GM21576 (cell line): ENCODE measurements around the gene CLOCK.

Experiments used
- ATAC-seq: cut with Tn5 transposase; IDR thresholded peaks from one replicate; pipeline ENCODE4 v1.9.1; 2021; ENCODE audit warnings: mild to moderate bottlenecking, moderate library complexity; ENCODE audit not compliant: unreplicated experiment

Gene CLOCK

DNA sequence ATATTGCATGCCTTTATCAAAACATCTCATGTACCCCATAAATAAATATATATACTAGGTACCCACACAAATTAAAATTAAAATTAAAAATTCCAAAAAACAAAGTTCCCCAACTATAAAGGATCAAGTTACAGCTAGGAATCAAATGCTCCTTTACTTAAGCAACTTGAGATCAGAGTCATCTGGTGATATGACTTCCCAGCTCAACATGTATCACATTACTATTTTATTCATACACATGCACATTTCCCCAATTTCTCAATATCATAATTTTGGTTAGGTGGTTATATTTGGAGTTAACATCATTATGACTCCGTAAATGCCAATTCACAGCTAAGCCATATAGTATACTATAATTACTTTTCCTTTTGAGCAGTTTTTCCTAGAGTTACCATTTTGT lies 60.9 kb downstream of the CLOCK start:
- no peak for ATAC-seq

DNA sequence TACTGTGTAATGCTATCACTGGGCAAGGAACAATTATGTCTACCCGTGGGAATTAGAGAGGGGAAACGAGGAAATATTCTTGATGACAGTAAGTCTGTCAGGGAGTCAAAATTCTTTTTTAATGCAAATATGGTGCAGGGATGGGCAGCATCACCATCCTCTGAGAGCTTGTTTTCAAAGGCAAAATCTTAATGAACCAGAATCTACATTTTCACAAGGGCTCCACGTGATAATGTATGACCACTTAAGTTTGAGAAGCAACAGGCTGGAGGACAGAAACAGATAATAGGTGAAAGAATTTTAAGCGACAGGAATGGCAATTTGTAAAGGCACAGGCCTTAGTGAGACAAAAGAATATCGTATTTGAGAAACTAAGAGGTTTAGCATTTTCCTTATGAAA lies 63.4 kb downstream of the CLOCK start:
- ATAC-seq: no peak

DNA sequence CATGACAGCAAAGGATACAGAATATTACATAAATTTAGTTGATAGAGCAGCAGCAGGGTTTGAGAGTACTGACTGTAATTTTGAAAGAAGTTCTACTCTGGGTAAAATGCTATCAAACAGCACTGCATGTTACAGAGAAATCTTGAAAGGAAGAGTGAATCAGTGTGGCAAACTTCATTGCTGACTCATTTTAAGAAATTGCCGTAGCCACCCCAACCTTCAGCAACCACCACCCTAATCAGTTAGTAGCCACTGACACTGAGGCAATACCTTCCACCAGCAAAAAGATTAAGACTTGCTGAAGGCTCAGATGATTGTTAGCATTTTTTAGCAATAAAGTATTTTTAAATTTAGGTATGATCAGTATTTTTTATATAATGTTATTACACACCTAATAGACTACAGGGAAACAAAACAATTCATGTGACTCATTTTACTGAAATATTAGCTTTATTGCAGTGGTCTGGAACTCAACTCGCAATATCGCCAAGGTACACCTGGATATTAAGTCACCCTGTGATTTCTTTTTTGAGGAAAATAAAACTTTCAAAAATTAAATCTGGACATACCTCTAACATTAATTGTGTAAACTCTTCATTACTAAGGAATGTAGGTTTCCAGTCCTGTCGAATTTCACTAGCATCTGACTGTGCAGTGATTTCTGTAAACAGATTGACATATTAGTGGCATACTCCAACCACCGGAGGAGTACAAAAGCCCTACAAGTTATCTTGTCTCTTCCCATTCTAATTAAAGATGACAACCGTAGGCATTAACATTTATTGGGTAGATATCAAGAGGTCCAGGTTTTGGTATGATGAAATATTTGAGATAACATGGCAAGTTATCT lies 71.1 kb downstream of the CLOCK start:
- ATAC-seq: no peak

DNA sequence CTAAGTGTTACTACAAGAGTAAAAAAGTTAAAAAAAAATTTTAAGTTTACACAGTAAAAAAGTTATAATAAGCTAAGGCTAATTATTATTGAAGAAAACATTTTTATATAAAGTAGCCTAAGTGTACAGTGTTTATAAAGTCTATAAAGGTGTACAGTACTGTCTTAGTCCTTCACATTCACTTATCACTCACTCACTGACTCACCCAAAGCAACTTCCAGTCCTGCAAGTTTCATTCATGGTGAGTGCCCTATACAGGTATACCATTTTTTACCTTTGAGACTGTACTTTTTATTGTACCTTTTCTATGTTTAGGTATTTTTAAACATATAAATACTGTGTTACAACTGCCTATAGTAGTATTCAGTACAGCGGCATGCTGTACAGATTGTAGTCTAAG lies 76.7 kb downstream of the CLOCK start:
- ATAC-seq: no peak

DNA sequence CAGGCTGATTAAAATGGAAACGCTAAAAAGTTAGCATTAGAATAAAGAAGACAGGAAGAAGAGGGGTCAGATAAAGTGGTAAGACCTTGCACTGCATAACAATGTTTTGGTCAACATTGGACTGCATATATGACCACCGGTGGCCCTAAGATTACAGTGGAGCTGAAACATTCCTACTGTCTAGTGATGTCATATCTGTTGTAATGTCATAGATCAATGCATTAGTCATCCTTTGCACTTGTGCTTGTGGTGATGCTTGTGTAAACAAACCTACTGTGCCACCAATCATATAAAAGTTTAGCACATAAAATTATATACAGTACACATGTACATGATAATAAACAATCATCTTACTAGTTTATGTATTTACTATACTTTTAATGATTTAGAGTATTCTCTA lies 78.0 kb downstream of the CLOCK start:
- ATAC-seq: no peak

DNA sequence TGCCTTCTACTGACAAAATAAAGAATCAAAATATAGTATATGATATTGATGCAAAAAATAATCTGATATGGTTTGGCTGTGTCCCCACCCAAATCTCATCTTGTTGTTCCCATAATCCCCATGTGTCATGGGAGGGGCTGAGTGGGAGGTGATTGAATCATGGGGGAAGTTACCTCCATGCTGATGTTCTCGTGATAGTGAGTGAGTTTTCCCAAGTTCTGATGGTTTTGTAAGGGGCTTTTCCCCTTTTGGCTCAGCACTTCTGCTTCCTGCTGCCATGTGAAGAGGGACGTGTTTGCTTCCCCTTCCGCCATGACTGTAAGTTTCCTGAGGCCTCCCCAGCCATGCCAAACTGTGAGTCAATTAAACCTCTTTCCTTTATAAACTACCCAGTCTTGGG lies 80.7 kb downstream of the CLOCK start:
- ATAC-seq: no peak

DNA sequence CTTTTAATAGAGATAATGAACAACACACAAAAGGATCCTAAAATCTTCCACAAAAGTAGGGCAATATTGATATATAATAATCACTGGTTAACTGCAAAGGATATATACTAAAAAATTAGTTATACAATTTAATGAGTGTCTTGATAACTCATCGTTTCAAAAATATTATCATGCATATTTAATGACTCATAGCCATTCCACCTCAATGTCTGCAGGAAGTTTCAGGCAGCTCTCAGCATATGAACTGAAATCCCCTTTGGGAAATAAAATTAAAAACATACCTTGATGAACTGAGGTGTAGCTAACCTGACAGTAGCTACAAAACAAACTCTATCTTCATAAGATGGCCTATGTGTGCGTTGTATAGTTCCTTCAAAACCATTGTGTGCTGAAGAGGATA lies 88.1 kb downstream of the CLOCK start:
- no peak for ATAC-seq

DNA sequence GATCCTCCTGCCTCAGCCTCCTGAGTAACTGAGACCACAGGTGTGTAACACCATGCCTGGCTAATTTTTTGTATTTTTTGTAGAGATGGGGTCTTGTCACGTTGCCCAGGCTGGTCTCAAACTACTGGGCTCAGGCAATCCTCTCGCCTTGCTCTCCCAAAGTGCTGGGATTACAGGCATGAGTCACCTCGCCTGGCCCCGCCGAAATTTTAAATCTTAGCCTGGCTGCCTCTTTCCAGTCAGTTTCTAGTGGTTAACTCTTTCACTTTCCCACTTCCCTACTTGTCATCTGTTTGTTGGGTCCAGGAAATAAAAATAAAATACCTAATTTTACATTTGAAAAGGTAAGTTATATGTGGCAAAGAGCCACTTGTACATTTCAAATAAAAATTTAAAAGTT lies 88.5 kb downstream of the CLOCK start:
- no peak for ATAC-seq

DNA sequence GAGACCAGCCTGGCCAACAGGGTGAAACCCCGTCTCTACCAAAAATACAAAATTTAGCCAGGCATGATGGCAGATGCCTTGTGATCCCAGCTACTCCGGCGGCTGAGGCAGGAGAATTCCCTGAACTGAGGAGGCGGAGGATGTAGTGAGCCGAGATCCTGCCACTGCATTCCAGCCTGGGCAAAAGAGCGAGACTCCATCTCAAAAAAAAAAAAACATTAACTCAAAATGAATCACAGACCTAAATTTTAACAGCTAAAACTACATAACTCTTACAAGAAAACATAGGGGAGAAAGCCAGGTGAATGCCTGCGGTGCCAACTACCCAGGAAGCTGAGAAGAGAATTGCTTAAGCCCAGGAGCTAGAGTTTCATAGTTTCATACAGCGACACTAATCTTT lies 96.1 kb downstream of the CLOCK start:
- ATAC-seq: no peak

DNA sequence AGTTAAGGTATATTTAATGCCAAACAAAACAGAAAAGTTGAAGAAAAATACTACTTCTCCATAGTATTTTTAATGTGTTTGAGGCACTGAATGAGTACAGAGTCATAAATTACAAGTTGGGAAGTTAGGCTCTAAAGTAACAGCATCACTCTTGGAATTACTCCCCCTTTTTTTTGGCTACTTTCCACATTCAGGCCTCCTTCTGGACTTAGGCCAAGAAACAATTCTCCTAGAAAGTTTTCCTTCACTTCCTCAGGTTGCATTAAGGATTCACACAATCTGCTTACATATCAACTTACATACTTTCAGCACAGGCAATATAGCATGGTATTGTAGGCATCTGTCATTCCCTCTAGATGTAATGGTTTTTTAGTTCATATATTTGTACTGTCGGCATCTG lies 98.9 kb downstream of the CLOCK start:
- no peak for ATAC-seq

DNA sequence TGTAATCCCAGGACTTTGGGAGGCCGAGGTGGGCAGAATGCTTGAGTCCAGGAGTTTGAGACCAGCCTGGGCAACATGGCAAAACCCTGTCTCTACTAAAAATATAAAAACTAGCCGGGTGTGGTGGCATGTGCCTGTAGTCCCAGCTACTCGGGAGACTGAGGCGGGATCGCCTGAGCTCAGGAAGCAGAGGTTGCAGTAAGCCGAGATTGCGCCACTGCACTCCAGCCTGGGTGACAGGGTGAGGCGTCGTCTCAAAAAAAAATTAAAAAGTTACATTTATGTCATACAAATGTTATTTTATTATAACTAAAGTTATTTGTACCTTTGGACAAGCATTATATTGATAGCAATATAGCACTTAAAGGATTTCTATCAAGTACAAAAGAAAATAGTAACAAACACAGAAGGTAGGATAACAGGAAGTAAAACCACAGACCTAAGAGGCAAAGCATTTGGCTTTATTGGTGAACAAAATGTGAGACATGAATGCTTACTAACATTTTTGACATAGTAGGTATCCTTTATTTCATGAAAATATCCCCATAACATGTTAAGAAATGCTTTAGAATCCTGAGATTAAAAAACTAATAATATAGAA lies 99.5 kb downstream of the CLOCK start:
- ATAC-seq: no peak

DNA sequence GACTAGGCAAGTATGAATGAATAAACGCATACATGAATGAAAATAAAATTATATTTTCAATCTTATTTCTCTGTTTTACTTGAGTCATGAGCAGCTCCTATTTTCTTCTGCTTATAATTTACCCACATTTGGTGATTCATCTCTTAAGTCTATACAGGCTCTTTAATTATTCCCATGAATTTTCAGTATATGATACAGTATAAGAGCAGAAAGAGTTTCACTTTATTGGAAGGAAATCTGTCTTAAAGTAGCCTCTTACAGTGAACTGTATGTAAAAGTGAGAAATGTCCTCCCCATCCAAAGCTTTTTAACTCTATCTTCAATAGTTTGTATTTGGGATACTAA lies 100.2 kb downstream of the CLOCK start:
- ATAC-seq: no peak

DNA sequence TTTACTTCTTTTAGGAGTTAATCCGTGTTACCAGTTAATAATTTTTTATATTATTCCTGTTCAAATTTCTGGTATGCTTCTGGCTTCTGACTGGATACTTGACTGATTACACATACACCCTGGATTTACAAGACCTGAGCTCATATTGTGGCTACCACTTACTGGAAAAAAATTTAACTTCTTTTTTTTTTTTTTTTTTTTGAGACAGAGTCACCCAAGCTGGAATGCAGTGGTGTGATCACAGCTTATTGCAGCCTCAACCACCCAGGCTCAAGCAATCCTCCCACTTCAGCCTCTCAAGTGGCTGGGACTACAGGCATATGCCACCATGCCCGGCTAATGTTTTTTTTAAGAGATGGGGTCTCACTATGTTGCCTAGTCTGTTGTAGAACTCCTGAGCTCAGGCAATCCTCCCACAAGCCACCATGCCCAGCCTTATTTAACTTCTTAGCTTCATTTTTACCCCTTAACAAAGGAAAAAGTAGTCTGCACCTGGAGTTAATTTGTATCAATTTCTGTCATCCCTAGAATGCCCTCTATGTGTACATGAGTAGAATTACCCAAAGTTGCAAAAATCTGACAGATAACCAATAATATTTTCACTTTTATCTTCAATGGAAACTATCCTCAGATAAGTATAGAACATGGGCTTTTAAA lies 100.7 kb downstream of the CLOCK start:
- ATAC-seq: no peak

DNA sequence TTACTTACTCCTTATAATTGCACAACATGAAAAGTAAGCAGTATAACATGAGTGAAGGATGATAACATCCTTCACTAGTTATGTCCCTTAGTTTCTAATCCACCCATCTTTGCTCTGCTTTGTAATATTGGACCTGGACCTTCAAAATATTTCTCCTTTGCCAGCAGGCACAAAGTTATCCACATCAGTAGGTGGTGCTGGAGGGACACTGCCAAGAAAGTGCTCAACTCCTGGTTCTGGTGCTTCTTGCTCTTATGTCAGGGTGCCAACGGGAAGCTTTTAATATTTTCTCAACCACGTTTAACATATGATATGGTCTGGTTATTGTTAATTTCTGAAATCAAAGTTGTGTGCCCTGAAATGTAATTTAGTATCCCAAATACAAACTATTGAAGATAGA lies 101.9 kb downstream of the CLOCK start:
- ATAC-seq: no peak

DNA sequence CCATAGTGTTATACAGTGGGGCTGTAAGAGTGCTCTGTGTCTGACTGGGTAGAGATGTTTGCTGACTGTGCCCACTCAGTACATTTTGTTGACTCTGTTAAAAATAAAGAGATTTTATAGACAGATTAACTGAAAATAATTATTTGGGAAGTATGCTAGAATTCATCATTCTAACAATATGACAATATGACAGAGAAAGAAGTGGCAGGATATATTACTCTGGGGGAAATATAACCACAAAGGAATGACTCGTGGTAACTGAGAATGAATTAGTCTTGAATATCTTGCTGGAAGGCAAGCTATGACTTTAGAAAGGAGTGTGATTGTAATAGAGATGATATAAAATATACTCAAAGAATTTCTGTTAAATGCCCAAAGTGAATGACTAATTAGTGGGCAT lies 104.2 kb downstream of the CLOCK start:
- ATAC-seq: no peak

DNA sequence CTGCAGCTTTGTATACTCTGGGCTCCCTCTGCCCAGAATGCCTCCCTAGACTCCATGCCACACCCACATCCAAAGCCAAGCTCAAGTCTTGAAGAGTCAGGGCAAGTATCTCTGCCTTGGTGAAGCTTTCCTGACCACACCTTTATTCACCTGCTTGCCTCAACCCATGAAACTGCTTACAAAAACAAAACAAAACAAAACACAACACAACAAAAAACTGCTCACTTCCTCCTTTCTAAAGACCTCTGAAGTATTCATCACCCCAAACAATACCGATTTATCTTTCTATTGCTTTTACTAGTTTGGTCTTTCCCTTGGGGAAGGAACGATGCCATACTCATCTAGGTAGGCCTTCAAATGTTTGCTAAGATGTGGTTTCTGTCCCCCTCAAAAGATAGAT lies 105.9 kb downstream of the CLOCK start:
- no peak for ATAC-seq

DNA sequence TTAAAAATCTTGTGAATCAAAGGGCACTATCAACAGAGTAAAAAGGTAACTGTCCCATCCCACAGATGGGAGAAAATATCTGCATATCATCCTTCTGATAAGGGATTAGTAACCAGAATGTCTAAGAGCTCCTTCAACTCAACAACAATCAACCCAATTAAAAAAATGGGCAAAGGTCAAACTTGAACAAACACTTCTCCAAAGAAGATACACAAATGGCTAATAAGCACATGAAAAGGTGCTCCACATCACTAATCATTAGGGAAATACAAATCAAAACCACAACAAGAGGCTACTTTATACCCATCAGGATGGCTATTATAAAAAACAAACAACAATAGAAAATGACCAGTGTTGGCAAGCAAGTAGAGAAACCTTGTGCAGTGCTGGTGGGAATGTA lies 107.7 kb downstream of the CLOCK start:
- no peak for ATAC-seq

DNA sequence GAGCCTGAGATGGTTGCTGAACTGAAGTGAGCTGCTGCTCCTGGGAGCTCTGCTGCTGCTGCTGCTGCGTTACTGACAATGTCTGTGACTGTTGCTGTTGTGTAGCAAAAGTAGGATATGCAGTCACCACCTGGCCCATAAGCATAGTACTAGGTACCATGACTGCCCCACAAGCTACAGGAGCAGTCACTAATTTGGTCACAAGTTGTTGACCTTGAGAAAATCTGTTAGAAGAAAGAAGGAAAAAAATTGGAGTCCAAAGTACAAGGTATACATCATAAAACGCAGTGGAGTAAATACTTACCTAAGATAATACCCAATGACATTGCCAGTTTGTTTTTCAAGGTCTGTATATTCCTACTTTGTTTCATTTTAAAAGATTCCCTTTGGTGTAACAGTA lies 108.4 kb downstream of the CLOCK start:
- ATAC-seq: no peak

DNA sequence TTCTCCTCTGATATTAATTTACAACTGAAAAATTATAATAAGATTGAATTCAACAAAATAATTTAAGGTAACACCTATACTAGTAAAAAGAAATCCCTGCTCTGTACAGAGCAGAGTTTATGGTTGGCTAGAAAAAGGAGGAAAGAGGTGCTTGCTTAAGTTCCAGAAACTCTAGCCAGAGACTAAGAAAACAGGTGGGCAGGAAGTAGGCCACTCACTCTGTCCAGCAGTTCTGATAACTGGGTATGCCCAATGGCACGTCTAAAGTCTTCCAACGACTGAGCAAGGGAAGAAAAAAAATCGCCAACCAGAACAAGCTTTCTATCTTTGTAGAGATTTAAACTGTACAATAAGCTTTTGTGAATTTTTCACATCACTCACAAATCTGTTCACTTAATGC lies 108.9 kb downstream of the CLOCK start:
- no peak for ATAC-seq

DNA sequence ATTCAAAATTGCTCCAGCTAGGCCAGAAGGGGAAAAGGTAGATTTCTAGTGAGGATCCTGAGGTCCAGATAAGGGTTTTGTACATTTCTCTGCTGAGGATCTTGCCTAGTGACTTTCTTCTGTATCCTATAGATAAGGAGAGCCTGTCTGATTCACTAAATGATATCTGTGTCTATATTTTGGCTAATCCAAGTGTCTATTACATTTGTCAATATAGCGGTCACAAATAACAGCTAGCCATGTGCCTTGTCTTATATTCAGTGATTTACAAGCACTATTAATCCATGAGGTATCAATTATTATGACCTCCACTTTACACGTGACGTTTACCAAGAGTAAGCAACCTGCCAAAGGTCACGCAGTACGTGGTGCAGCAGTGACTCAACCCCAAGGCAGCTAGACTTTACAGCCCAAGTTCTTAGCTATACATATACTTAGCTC lies 109.3 kb downstream of the CLOCK start:
- no peak for ATAC-seq

DNA sequence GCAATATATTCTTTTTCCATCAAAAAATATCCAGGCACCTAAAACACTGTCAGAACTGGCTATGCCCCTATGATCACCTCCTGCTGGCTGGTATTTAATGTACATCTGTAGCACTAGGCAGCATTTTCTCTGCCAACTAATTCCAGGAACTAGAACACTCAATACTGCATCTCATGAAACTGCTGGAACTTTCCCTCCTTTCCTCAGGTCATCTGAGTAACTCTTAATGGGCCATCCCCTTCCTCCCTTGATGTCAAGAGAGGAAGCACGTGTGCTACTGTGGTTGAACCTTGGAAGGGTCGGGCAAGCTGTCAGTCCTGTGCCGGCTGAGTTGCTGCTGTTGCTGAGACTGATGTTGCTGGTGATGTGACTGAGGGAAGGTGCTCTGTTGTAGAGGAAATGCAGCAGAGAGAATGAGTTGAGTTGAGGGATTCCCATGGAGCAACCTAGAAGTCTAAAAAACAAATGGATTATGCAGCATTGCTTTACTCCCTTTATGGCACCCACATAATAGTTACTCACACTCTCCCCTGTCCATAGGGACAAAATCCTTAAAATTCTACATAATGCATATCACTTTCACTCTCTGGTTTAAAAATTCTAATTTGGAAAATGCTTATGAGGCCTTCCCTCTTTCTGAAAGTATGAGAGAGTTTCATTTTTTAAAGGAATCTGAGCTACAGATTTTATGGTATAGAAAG lies 111.4 kb downstream of the CLOCK start:
- peak; percentile 66 for ATAC-seq
